Heart right ventricle (tissue), 16 donors: ENCODE measurements around the gene RSKR. TPM values are rescaled to one million over a fixed set of nuclear protein-coding genes. Genes with fewer than 3 reads are reported as not detected.

ENCODE experiments used
- ATAC-seq, 8 donors: fragments of 200-7000 bp; cut with Tn5 transposase; one replicate each; pipeline ENCODE4 v1.9.1; 2020; ENCODE audit warnings: mild to moderate bottlenecking in 8 of 8, moderate library complexity in 8 of 8, moderate number of reproducible peaks in 1 of 8
- DNase-seq, 2 donors: peaks; one replicate each; pipeline ENCODE4 v3.0.0-alpha.2; 2020
- H3K27ac ChIP-seq, 10 donors: fragments of 200-600 bp; sonication (generic) in 2 of 10; one replicate each; pipeline versions ENCODE4 v1.5.0 to v1.8.0; 2020 to 2022; ENCODE audit warnings: mild to moderate bottlenecking in 3 of 10
- H3K27me3 ChIP-seq, 7 donors: fragments of 200-600 bp; one replicate each; pipeline ENCODE4 v1.8.0; 2021 to 2022; ENCODE audit warnings: mild to moderate bottlenecking in 2 of 7
- H3K36me3 ChIP-seq, 9 donors: fragments of 200-600 bp; sonication (generic) in 1 of 9; one replicate each; pipeline versions ENCODE4 v1.5.0 to v1.8.0; 2020 to 2022; ENCODE audit warnings: mild to moderate bottlenecking in 2 of 9
- H3K4me1 ChIP-seq, 9 donors: fragments of 200-600 bp; sonication (generic) in 1 of 9; one replicate each; pipeline versions ENCODE4 v1.5.0 to v1.8.0; 2020 to 2022; ENCODE audit warnings: mild to moderate bottlenecking in 4 of 9
- H3K4me3 ChIP-seq, 10 donors: fragments of 200-600 bp; sonication (generic) in 2 of 10; one replicate each; pipeline versions ENCODE4 v1.5.0 to v1.8.0; 2020 to 2022; ENCODE audit warnings: mild to moderate bottlenecking in 7 of 10, moderate library complexity in 2 of 10
- H3K9me3 ChIP-seq, 11 donors: fragments of 200-600 bp in 10 of 11; sonication (generic) in 2 of 11; one replicate each; pipeline versions ENCODE4 v1.5.0 to v1.8.0; 2013 to 2022; ENCODE audit warnings: mild to moderate bottlenecking in 2 of 11, control low read depth in 1 of 11, moderate library complexity in 1 of 11
- CTCF ChIP-seq, 9 donors: fragments of 200-600 bp; sonication (generic) in 2 of 9; IDR thresholded peaks; one replicate each; pipeline versions ENCODE4 v1.5.0 to v1.8.0; 2021 to 2022; ENCODE audit warnings: antibody characterized with exemption in 9 of 9, mild to moderate bottlenecking in 5 of 9, moderate library complexity in 1 of 9
- WGBS, 2 donors: extraction: QIAGEN DNeasy Blood & Tissue Kit; methylation state at CpG; one replicate each; pipeline ENCODE4 v1.1.7; 2013; ENCODE audit warnings: inconsistent platforms in 1 of 2; 5-methylcytosine and 5-hydroxymethylcytosine counted together
- intact Hi-C, 10 donors: fragments of 100-400 bp; cut with DNase I; formaldehyde crosslinking; loops; one replicate each; pipeline versions ENCODE4 v1.11.1 to v1.14.2; 2022
- polyA plus RNA-seq, 2 donors: library from polyadenylated mRNA; stranded (reverse); fragments of 200-250 nt; gene quantifications; one replicate each; pipeline ENCODE4 v1.2.3, GENCODE V29; 2013
- total RNA-seq, 10 donors: library from RNA; stranded (reverse); fragmentation: NEBNext Ultra II Directional in 3 of 10; extraction: Animal tissue kit (Norgen Biotek cat#: 25700) in 3 of 10; gene quantifications; one replicate each; pipeline versions ENCODE4 v1.2.1 to v1.2.4, GENCODE V29; 2021 to 2023
- donor health status: Arrhythmogenic right ventricular cardiomyopathy.
- donor health status: ischemic (EF 13 %, LVEDD 7.1; RV severe dilation, severe dysfunction).
- donor health status: healthy with polysubstance abuse.
- donor health status: DM: no; HTN: yes; CAD: no.
- donor health status: DM: no; HTN: no; CAD: no.
- donor health status: ischemic (EF 25% LVEDD 6.9; RV normal size, moderate dysfunction).
- donor health status: ischemic (EF 25% LVEDD 5.7; RV mildly dilated, moderate dysfunction).
- donor health status: healthy.
- donor health status: DM: yes; HTN: yes; CAD: no.
- donor health status: Ischemic cardiomyopathy.
- donor health status: ischemic (EF 35%, LVEDD 5.7; RV mildly dilated, moderate dysfunction).
- donor health status: nonischemic (EF 11% LVEDD 7.7; RV severe dilation, severe dysfunction).
- donor health status: DM: yes; HTN: yes; CAD: no.
- donor health status: PGD.
- donor health status: ischemic (EF 29% LVEDD 5.4; RV normal size, mild dysfunction).
- donor health status: nonischemic (EF 23%, LVEDD 6.1; RV moderate dilation, normal function).

Gene RSKR
- total and polyA plus RNA-seq, 12 donors: 2.1 to 8.7 (median 4.1) TPM

- intact Hi-C loops: loop anchor here in 1 of 10 donors (2.0 kb wide), 1 partner anchor 19 kb away; the partner anchor contains the start of gene UNC119
- DNase-seq (peak; percentile 95 to 96), ATAC-seq (peak; percentile 87 to 97 (median 95))
- TF ChIP-seq CTCF (IDR thresholded peaks at IDR 0.05): peak in 1 of 9 donors; percentile 11
- H3K27me3 ChIP-seq: no peaks in the 10 kb centered on the region
- peaks cover 0 to 34% (median 0%) of the 10 kb centered on the region in 9 donors for H3K36me3 ChIP-seq
- no peaks in the 10 kb centered on the region for H3K9me3 ChIP-seq
- H3K4me3 ChIP-seq: peak within 1 kb of the TSS; percentile 78 to 99 (median 97)
- peaks cover 5 to 59% (median 43%) of the 10 kb centered on the region in 9 donors for H3K4me1 ChIP-seq
- 1% methylated on average over 49 of the region's 49 CpGs for WGBS, 2 donors
- peak within 1 kb of the TSS; percentile 26 to 92 (median 86) for H3K27ac ChIP-seq
Measured at GRCh38 chr17:28571361-28572122, 42.4 kb downstream of the RSKR start, which contains the start of gene PIGS. Gene PIGS (minus strand): TSS chr17:28571524. CDS start chr17:28571496, 28 bp downstream.

- no peaks in the 10 kb centered on the region for H3K27me3 ChIP-seq
- no peaks in the 10 kb centered on the region for H3K9me3 ChIP-seq
- peak; percentile 4 to 29 (median 9) for ATAC-seq
- H3K27ac ChIP-seq: peak overlapping the region in 9 of 10 donors; percentile 83 to 92 (median 87)
- peak overlapping the region; percentile 78 to 99 (median 97) for H3K4me3 ChIP-seq
- H3K4me1 ChIP-seq: peaks cover 5 to 60% (median 43%) of the 10 kb centered on the region in 9 donors
- WGBS, 2 donors: 1% methylated on average over 39 of the region's 39 CpGs
- H3K36me3 ChIP-seq: peaks cover 0 to 39% (median 0%) of the 10 kb centered on the region in 9 donors
- intact Hi-C loops: loop anchor here in 1 of 10 donors (2.0 kb wide), 1 partner anchor 18 kb away; the partner anchor contains the start of gene UNC119
- no peak for TF ChIP-seq CTCF (IDR thresholded peaks at IDR 0.05)
- DNase-seq: peak in 1 of 2 donors; percentile 19
Measured at GRCh38 chr17:28570716-28571360, 43.1 kb downstream of the RSKR start.

GRCh38 chr17:28569446-28569845, 44.5 kb downstream of the RSKR start:
- no peaks in the 10 kb centered on the region for H3K9me3 ChIP-seq
- 97 to 100% methylated on average over 1 of the region's 1 CpG for WGBS, 2 donors
- no peak overlapping the region for H3K4me3 ChIP-seq
- no peak overlapping the region for H3K27ac ChIP-seq
- peaks cover 5 to 60% (median 38%) of the 10 kb centered on the region in 9 donors for H3K4me1 ChIP-seq
- intact Hi-C loops: no loop called here
- DNase-seq (no peak), ATAC-seq (no peak)
- no peaks in the 10 kb centered on the region for H3K27me3 ChIP-seq
- peaks cover 0 to 44% (median 0%) of the 10 kb centered on the region in 9 donors for H3K36me3 ChIP-seq
- no peak for TF ChIP-seq CTCF (IDR thresholded peaks at IDR 0.05)

- H3K36me3 ChIP-seq: peaks cover 0 to 46% (median 9%) of the 10 kb centered on the region in 9 donors
Measured at GRCh38 chr17:28567604-28568003, 46.4 kb downstream of the RSKR start.

More at GRCh38 chr17:28567604-28568003, 46.4 kb downstream of the RSKR start:
- DNase-seq (no peak), ATAC-seq (no peak)
- H3K4me1 ChIP-seq: peaks cover 5 to 54% (median 25%) of the 10 kb centered on the region in 9 donors
- no peak overlapping the region for H3K4me3 ChIP-seq
- 82 to 87% methylated on average over 3 of the region's 3 CpGs for WGBS, 2 donors
- H3K27me3 ChIP-seq: no peaks in the 10 kb centered on the region
- H3K27ac ChIP-seq: no peak overlapping the region
- no peaks in the 10 kb centered on the region for H3K9me3 ChIP-seq
- no peak for TF ChIP-seq CTCF (IDR thresholded peaks at IDR 0.05)
- intact Hi-C loops: no loop called here
